GM19238 (cell line): ENCODE data around the gene DIP2B.
"Not testable (repeated sequence)": the region's sequence is repeated elsewhere in the genome, so short reads cannot be mapped to it uniquely, and the experiment has no call there.

Experiments used
- DNase-seq: peaks from one replicate; pipeline ENCODE4 v3.0.0; 2011; ENCODE audit warnings: low spot score; ENCODE audit not compliant: insufficient read length

The DIP2B gene

DNA sequence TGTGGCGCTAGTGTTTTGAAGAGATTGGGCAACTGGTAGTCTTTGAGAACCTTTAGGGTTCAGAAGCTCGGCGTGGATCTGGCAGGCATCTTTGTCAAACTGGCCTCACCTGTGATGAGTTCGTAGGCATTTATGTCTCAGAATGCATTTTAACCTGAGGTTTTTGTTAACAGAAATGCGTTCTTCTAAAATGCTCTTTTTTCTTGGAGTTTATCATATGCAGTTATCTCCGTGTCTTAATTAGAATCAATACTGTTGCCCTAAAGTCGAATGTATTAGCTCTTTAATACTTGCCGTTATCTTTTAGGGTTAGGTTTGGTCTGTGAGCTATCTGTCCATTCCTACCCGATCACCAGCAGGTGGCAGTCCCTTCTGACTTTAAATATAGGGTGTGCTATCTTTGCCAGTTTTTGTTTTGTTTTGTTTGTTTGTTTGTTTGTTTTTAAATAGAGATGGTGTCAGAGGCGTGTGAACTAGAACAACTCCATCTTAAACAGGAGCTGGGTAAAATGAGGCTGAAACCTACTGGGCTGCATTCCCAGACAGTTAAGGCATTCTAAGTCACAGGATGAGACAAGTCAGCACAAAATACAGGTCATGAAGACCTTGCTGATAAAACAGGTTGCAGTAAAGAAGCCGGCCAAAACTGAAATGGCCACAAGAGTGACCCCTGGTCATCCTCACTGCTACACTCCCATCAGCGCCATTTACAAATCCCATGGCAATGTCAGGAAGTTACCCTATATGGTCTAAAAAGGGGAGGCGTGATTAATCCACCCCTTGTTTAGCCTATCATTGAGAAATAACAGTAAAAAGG lies 260.5 kb downstream of the DIP2B start:
- peak; percentile 48 for DNase-seq

DNA sequence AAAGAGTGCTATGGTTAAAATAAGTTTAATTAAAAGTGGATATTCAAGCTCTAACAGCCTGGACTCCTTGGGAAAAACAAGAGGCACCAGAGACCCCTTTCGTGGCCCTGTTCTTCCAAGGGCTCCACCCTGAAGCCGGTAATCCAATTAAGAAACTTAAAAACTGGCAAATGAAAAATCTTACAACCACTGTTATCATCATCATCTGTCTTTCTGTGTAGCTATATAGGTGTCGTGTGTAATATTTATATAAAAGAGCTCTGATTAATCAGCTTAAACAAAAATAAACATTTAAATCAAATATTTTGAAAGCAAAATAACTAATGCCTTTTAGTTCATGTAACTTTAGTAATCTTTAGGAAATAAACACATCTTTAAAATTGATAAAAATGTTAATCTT lies 263.6 kb downstream of the DIP2B start:
- no peak for DNase-seq

DNA sequence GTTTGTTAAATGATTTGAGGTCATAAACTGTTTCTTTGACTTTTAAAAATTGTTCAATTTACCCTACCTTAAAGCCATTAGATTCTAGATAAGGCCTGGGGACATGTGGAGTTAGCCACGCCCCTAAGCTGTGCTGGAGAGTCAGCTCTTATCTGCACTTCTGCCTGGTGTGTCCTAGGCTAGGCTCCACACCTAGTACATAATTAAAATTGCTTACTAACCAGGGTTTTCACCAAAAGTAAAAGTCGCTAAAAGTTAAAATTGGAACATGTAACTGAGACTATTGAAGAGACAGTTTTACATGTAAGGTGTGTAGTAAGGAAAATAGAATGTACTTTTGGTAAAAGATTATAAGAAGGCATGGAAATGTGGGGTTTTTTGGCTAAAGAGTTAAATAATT lies 264.0 kb downstream of the DIP2B start:
- not testable (repeated sequence) for DNase-seq

DNA sequence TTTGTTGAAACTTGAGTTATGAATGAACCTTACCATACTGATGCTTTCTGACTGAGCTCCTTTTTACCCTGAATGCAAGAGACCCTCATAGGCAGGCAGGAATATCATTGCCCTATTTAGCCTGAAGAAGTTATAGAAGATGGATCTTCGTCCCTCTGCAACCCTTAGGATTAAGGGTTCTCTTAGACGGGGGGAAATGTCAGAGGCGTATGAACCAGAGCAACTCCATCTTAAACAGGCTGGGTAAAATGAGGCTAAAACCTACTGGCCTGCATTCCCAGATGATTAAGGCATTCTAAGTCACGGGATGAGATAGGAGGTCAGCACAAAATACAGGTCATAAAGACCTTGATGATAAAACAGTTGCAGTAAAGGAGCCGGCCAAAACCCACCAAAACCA lies 266.6 kb downstream of the DIP2B start:
- DNase-seq: no peak

DNA sequence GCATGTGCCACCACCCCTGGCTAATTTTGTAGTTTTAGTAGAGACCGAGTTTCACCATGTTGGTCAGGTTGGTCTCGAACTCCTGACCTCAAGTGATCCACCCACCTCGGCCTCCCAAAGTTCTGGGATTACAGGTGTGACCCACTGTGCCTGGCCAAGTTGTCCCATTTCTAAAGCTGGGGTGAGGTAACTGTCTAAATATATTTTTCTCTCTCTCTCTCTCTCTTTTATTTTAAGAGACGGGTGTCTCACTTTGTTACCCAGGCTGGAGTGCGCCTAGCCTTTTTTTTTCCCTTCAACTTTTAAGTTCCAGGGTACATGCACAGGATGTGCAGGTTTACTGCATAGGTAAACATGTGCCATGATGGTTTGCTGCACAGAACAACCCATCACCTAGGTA lies 267.7 kb downstream of the DIP2B start:
- DNase-seq: no peak

DNA sequence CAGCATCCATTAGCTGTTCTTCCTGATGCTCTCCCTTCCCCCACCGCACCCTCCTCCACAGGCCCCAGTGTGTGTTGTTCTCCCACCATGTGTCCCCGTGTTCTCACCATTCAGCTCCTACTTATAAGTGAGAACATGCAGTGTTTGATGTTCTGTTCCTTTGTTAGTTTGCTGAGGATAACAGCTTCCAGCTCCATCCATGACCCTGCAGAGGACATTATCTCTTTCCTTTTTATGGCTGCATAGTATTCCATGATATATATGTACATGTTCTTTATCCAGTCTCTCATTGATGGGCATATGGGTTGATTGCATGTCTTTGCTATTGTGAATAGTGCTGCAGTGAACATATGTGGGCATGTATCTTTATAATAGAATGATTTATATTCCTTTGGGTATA lies 268.1 kb downstream of the DIP2B start:
- DNase-seq: no peak

DNA sequence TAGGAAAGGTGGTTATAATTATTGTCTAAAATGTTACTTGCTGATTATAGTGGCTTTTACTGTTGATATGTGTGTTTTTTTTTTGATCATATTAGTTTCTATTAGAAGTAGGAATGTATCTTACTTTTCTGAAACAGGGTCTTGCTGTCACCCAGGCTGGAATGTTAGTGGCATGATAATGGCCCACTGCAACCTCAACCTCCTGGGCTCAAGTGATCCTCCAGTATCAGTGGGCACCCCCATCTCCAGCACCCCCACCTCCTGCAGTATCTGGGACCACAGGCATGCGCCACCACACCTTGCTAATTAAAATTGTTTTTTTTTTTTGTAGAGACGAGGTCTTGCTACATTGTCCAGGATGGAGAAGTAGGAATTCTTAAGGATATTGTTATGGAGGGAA lies 270.5 kb downstream of the DIP2B start:
- DNase-seq: no peak

DNA sequence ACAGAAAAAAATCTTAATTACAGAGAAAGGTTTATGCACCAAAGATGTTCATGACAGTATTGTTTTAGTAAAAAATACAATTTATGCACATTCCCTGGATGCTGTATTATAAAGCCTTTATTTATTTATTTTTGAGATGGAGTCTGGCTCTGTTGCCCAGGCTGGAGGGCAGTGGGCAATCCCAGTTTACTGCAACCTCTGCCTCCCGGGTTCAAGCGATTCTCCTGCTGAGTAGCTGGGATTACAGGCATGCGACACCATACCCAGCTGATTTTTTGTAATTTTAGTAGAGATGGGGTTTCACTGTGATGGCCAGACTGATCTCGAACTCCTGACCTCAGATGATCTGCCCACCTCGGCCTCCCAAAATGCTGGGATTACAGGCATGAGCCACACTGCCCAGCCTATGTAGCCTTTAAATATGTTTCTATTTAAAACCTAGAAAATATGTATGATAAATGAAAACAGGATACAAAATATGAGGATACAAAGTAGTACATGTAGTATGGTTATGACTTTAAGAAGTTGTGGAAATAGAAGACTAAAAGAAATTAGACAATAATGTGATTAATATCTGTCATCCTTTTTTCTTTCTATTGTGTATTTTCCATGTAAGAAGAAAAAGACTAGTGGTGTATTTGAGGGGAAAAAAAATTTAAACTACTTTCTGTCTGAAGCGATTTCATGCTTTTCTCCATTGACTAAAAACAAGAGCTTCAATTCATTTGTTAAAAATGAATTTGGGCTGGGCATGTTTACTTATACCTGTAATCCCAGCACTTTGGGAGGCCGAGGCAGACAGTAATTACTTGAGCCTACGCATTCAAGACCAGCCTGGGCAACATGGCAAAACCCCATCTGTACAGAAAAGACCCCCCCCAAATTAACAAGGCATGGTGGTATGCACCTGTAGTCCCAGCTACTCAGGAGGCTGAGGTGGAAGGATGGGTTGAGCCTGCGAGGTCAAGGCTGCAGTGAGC lies 272.3 kb downstream of the DIP2B start:
- no peak for DNase-seq

DNA sequence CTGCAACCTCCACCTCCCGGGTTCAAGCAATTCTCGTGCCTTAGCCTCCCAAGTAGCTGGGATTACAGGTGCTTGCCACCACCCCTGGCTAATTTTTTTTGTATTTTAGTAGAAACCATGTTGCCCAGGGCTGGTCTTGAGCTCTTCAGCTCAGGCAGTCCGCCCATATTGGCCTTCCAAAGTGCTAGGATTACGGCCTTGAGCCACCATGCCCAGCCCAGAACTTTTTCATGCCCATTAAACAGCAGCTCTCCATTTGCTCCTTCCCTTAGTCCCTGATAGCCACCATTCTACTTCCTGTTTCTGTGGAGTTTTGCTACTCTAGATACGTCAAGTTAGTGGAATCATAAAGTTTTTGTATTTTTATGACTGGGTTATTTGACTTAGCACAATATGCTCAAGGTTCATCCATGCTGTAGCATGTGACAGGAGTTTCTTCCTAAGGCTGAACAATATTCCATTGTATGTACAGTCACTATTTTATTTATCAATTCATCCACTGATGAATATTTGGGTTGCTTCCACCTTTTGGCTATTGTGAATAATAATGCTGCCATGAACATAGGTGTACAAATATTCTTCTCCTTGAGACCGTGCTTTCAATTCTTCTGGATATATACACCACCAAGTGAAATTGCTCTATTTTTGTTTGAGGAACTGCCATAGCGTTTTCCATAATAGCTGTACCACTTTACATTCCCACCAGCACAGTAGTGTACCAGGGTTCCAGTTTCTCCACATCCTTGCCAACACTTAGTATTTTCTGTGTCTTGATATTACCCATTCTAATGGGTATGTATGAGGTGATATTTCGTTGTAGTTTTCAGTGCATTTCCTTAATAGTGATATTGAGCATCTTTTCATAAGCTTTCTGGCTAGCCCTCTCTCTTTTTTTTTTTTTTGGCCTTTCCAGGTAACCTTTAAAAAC lies 274.1 kb downstream of the DIP2B start:
- DNase-seq: no peak

DNA sequence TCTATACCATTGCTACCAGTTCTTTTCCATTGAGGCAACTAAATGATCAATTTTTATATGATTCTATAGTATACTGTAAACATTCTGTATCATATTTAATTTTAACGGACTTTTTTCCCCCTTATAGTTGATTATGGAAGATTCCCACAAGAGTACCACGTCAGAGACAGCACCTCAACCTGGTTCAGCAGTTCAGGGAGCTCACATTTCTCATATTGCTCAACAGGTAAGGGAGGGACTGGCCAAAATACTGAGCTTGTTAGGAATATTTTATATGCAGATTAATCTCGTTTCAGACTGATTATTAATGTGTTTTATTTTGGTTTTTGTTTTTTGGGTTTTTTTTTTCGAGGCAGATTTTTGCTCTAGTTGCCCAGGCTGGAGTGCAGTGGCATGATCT lies 275.2 kb downstream of the DIP2B start:
- DNase-seq: no peak

DNA sequence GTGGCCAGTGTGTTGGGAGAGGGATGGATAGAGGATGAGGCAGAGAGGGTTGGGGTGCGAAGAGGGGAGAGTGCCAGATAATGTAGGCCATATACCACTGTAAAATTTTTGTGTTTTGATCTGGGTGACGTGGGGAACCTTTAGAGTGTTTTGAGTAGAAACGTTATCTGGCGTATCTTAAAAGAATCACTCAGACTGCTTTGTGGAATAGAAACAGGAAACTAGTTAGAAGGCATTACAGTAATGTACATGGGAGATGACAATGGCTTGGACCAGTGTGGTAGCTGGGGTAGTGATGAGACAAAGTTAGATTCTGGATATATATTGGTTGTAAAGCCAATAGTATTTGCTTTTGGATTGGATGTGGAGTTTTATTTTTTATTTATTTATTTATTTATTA lies 279.7 kb downstream of the DIP2B start:
- no peak for DNase-seq

DNA sequence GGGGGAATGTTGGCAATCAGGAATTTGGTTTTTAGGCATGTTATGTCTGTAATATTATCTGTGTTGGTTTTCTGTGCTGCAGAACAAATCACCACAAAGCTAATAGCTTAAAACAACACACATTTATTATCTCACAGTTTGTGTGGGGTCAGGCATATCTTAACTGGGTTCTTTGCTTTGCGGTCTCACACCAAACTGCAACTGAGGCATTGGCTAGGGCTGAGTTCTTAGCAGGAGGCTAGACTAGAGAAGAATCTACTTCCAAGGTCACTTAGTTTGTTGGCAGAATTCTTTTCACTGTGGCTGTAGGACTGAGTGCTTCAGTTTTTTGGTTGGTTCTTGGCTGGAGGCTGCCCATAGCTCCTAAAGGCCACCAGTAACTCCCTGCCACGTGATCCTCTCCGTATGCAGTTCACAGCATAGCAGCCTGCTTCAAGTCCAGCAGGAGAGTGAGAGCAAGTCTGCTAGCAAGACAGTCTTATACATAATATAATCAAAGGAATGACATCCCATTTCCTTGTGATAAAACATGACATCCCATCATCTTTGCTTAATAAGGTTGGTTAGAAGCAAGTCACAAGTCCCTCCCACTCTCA lies 280.7 kb downstream of the DIP2B start:
- no peak for DNase-seq

DNA sequence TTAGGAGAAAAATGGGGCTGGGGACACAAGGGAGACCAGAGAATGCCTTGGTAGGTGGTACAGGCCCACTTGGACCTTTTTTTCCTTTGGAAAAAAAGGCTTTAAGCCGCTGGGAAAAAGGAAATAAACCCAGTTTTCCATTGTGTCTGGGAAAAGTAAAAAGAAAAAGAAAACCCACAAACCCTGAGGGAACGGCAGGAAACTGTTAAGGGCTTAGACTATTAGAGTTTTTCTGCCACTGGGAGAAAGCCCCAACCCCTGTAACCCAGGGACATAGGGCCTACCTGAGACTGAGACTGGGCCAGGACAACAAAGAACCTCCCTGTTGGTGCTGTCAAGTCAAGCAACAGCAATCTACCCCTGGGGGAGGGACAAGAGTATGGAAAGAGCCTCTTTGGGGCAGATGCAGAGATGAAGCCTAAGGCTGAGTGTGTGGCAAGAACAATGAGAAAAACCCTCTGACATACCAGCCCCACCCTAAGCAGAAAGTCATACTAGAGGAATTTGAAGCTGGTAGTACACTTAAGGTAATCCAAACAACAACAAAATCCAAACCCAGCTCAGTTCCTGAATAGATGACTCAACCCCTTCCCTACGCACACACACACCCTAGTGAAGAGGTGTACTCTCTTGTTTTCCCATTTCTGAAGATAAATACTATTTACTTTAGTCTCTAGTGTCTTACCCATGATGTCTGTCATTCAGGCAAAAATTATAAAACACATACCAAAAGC lies 281.9 kb downstream of the DIP2B start:
- no peak for DNase-seq

DNA sequence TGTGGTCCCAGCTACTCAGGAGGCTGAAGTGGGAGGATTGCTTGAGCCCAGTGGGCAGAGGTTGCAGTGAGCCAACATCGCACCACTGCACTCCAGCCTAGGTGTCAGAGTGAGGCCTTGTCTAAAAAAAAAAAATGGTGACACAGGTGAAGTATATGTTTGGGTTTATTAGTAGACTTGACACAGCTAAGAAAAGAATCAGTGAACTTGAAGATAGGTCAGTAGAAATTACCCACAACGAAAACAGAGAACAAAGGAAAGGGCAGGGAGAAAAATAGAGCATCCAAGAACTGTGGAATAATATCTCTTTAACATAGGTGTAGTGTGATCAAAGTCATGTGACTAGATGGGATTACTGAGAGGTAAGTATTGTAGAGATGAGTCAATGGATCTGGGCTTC lies 282.8 kb downstream of the DIP2B start:
- no peak for DNase-seq

DNA sequence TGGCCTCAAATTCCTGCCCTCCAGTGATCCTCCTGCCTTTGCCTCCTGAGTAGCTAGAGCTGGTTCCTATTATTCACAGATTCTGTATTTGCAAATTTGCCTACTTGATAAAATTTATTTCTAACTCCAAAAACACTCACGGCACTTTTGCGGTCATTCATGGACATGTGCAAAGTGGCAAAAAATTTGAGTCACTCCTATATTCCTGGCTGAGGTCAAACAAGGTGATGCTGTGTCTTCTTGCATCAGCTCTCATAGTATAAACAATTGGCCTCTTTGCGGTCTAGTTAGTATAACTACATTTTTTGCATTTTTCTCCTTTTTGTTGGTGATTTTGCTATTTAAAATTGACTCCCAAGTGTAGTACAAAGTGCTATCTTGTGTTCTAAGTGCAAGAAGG lies 283.8 kb downstream of the DIP2B start:
- DNase-seq: no peak

DNA sequence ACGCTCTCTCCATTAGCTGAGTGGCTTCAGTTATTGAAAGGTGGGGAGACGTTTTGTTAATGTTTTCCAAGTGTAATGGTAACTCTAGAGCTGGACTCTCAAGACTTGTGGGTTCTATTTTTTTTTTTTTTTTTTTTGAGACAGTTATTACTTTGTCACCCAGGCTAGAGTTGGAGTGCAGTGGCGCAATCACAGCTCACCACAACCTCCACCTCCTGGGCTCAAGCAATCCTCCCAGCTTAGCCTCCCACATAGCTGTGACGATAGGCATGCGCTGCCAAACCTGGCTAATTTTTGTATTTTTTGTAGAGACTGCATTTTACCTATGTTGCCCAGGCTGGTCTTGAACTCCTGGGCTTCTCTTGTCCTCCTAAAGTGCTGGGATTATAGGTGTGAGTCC lies 285.3 kb downstream of the DIP2B start:
- DNase-seq: no peak
